H7 (cell line): ENCODE results near the gene ABCA5. TPM values are rescaled to one million over a fixed set of nuclear protein-coding genes. Genes with fewer than 3 reads are reported as not detected.

Source experiments
- DNase-seq: peaks from one replicate; pipeline ENCODE4 v3.0.0; 2012
- H3K27me3 ChIP-seq: 2 replicates; pipeline ENCODE4 v1.6.0; 2011; ENCODE audit warnings: mild to moderate bottlenecking, low read length; ENCODE audit not compliant: control insufficient read depth, insufficient read depth
- H3K36me3 ChIP-seq: replicated peaks from 2 replicates; pipeline ENCODE4 v1.5.1; 2011; ENCODE audit warnings: low read length; ENCODE audit not compliant: control insufficient read depth, insufficient read depth
- H3K4me3 ChIP-seq: 2 replicates; pipeline ENCODE4 v1.5.1; 2011; ENCODE audit warnings: low read depth, mild to moderate bottlenecking, control low read depth, low read length, moderate library complexity; ENCODE audit not compliant: insufficient read depth
- total RNA-seq: library from RNA; depleted of rRNA; stranded (reverse); fragments of >200 nt; shearing (Covaris generic); gene quantifications from 2 replicates; pipeline ENCODE4 v1.2.3, GENCODE V29; 2014

ABCA5 gene
- total RNA-seq, 1 experiment from 2014 or later: 0.42 TPM

- H3K36me3 ChIP-seq: no peaks in the 10 kb centered on the region
- no peak overlapping the region for H3K4me3 ChIP-seq
- H3K27me3 ChIP-seq: no peaks in the 10 kb centered on the region
- no peak for DNase-seq
Observed at GRCh38 chr17:69267219-69267618, 59.7 kb downstream of the ABCA5 start.

- Histone ChIP-seq H3K27me3 (no peaks in the 10 kb centered on the region), H3K36me3 (no peaks in the 10 kb centered on the region), H3K4me3 (no peak overlapping the region)
- DNase-seq: no peak
Observed at GRCh38 chr17:69265873-69266272, 61.1 kb downstream of the ABCA5 start.

GRCh38 chr17:69254187-69254586, 72.7 kb downstream of the ABCA5 start:
- H3K4me3 ChIP-seq: no peak overlapping the region
- H3K27me3 ChIP-seq: no peaks in the 10 kb centered on the region
- no peak for DNase-seq
- no peaks in the 10 kb centered on the region for H3K36me3 ChIP-seq

- no peak for DNase-seq
- Histone ChIP-seq H3K4me3 (no peak overlapping the region), H3K36me3 (no peaks in the 10 kb centered on the region), H3K27me3 (no peaks in the 10 kb centered on the region)
Observed at GRCh38 chr17:69250641-69251040, 76.3 kb downstream of the ABCA5 start.

- peak; percentile 2 for DNase-seq
- H3K4me3 ChIP-seq: no peak overlapping the region
- no peaks in the 10 kb centered on the region for H3K27me3 ChIP-seq
- no peaks in the 10 kb centered on the region for H3K36me3 ChIP-seq
Observed at GRCh38 chr17:69246726-69247375, 80.1 kb downstream of the ABCA5 start.

GRCh38 chr17:69246202-69246601, 80.7 kb downstream of the ABCA5 start:
- no peak for DNase-seq
- no peaks in the 10 kb centered on the region for H3K27me3 ChIP-seq
- no peaks in the 10 kb centered on the region for H3K36me3 ChIP-seq
- H3K4me3 ChIP-seq: no peak overlapping the region

- no peaks in the 10 kb centered on the region for H3K27me3 ChIP-seq
- no peaks in the 10 kb centered on the region for H3K36me3 ChIP-seq
- DNase-seq: no peak
- no peak overlapping the region for H3K4me3 ChIP-seq
Observed at GRCh38 chr17:69245617-69246016, 81.3 kb downstream of the ABCA5 start.

- Histone ChIP-seq H3K27me3 (no peaks in the 10 kb centered on the region), H3K36me3 (no peaks in the 10 kb centered on the region), H3K4me3 (no peak overlapping the region)
- no peak for DNase-seq
Observed at GRCh38 chr17:69239611-69240600, 87.0 kb downstream of the ABCA5 start.

- no peak for DNase-seq
- no peaks in the 10 kb centered on the region for H3K27me3 ChIP-seq
- no peaks in the 10 kb centered on the region for H3K36me3 ChIP-seq
- H3K4me3 ChIP-seq: no peak overlapping the region
Observed at GRCh38 chr17:69236946-69237345, 90.0 kb downstream of the ABCA5 start.

- Histone ChIP-seq H3K27me3 (no peaks in the 10 kb centered on the region), H3K4me3 (no peak overlapping the region), H3K36me3 (no peaks in the 10 kb centered on the region)
- DNase-seq: no peak
Observed at GRCh38 chr17:69236464-69236863, 90.5 kb downstream of the ABCA5 start.

- Histone ChIP-seq H3K4me3 (no peak overlapping the region), H3K27me3 (no peaks in the 10 kb centered on the region), H3K36me3 (no peaks in the 10 kb centered on the region)
- peak; percentile 35 for DNase-seq
Observed at GRCh38 chr17:69235338-69236058, 91.4 kb downstream of the ABCA5 start.

GRCh38 chr17:69232650-69233049, 94.3 kb downstream of the ABCA5 start:
- H3K27me3 ChIP-seq: no peaks in the 10 kb centered on the region
- no peaks in the 10 kb centered on the region for H3K36me3 ChIP-seq
- no peak overlapping the region for H3K4me3 ChIP-seq
- DNase-seq: no peak

- DNase-seq: no peak
- no peak overlapping the region for H3K4me3 ChIP-seq
- H3K36me3 ChIP-seq: no peaks in the 10 kb centered on the region
Observed at GRCh38 chr17:69231521-69231920, 95.4 kb downstream of the ABCA5 start.

GRCh38 chr17:69230939-69231338, 96.0 kb downstream of the ABCA5 start:
- Histone ChIP-seq H3K36me3 (no peaks in the 10 kb centered on the region), H3K27me3 (no peaks in the 10 kb centered on the region), H3K4me3 (no peak overlapping the region)
- DNase-seq: no peak

More at GRCh38 chr17:69231521-69231920, 95.4 kb downstream of the ABCA5 start:
- no peaks in the 10 kb centered on the region for H3K27me3 ChIP-seq
